Measurements from ENCODE around the gene CCL19.

CCL19 gene

DNA sequence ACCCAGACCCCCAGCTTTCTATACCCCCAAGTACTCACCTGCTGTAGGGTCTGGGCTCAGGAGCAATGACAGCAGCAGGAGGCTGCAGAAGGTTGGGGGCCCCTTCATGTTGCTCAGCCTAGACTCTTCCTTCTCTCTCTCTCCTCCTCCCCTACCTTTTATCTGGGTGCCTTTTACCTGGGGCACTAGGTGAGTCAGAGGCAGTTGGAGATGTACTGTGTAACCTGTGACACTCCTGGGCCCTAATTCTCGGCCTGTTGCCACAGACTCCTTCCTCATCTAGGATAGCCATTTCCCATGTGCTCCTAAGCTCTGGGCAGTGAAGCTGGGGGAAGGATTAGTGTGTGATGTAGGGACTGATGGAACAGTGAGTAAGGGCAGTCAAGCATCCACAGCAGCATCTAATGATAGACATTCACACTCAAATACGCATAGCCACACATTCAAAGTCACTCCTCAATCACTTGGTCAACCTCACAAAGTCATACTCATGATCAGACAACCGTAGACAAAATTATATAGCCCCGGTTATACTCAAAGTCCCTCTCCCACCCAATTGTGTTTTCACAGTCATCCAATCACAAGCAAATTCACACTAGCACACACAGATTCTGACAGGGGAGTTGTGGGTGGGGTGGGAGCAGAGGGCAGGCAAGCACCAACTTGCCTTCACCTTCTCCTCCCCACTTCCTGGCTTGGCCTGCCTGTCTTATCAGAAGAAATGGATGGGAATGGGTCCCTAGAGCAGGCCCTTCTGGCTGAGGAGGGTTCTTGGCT lies 28.4 kb downstream of the CCL19 start, which contains the start of gene CCL27:
TSS of gene CCL27 (minus strand) at position 132 of the 777 bp plus-strand sequence. CDS start at position 108, 24 bp downstream.
- Mint-ChIP-seq H3K27ac (peak within 1 kb of the TSS; percentile 85), H3K36me3 (ENCODE audit: low read depth) (peaks cover 28% of the 10 kb centered on the region), H3K27me3 (ENCODE audit: low read depth) (no peaks in the 10 kb centered on the region), H3K9me3 (no peaks in the 10 kb centered on the region), H3K4me1 (ENCODE audit: low read depth) (peaks cover 42% of the 10 kb centered on the region), H3K4me3 (peak within 1 kb of the TSS; percentile 68)
- DNase-seq (ENCODE audit: low spot score), result no peak

- DNase-seq (ENCODE audit: low spot score), result no peak
- no peaks in the 10 kb centered on the region for H3K27me3 Mint-ChIP-seq (ENCODE audit: low read depth)
- no peaks in the 10 kb centered on the region for H3K9me3 Mint-ChIP-seq
- H3K4me3 Mint-ChIP-seq, result no peak overlapping the region
- peaks cover 25% of the 10 kb centered on the region for H3K36me3 Mint-ChIP-seq (ENCODE audit: low read depth)
- H3K4me1 Mint-ChIP-seq (ENCODE audit: low read depth), result peaks cover 32% of the 10 kb centered on the region
- H3K27ac Mint-ChIP-seq, result no peak overlapping the region
Measured at GRCh38 chr9:34659592-34660253, 31.4 kb downstream of the CCL19 start.

- no peak overlapping the region for H3K4me3 Mint-ChIP-seq
- peaks cover 19% of the 10 kb centered on the region for H3K4me1 Mint-ChIP-seq (ENCODE audit: low read depth)
- no peaks in the 10 kb centered on the region for H3K27me3 Mint-ChIP-seq (ENCODE audit: low read depth)
- no peak for DNase-seq (ENCODE audit: low spot score)
- H3K27ac Mint-ChIP-seq, result no peak overlapping the region
- no peaks in the 10 kb centered on the region for H3K9me3 Mint-ChIP-seq
- H3K36me3 Mint-ChIP-seq (ENCODE audit: low read depth), result peaks cover 25% of the 10 kb centered on the region
Measured at GRCh38 chr9:34658461-34658860, 32.6 kb downstream of the CCL19 start.

DNA sequence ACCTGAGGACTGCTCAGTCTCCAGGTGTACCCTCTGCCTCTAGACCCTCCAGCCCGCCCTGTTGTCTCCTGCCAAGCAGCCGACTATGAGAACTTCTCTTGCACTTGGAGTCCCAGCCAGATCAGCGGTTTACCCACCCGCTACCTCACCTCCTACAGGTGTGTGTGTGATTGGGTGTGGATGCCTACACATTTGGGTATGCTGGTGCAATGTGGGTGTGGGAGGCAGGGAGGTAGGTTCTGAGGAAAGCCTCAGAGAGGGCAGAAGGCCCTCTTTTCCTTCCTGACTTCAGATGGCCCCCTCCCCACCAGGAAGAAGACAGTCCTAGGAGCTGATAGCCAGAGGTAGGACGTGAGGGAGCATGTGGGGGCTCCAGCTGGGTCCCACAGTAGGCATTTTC lies 34.1 kb downstream of the CCL19 start:
- Mint-ChIP-seq H3K9me3 (no peaks in the 10 kb centered on the region), H3K36me3 (ENCODE audit: low read depth) (peaks cover 14% of the 10 kb centered on the region), H3K4me1 (ENCODE audit: low read depth) (peaks cover 15% of the 10 kb centered on the region), H3K27ac (no peak overlapping the region), H3K27me3 (ENCODE audit: low read depth) (no peaks in the 10 kb centered on the region), H3K4me3 (no peak overlapping the region)
- no peak for DNase-seq (ENCODE audit: low spot score)

DNA sequence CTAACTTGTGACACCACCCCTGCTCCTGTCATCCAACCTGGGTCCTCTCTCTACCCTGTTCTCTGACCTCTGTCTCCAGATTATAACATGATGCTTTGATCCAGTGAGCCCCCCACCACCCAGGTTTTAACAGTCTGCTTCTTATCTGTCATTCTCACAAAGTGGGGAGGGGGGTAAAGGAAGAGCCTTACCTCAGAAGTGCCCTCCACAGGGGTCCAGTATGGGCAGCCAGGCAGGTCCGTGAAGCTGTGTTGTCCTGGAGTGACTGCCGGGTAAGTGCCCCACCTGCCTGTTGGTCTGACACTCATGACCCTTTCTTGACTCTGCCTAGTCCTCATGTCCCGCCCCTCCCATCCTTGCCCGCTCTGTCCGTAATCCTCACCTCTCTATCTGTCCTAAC lies 35.7 kb downstream of the CCL19 start:
- Mint-ChIP-seq H3K27me3 (ENCODE audit: low read depth) (no peaks in the 10 kb centered on the region), H3K36me3 (ENCODE audit: low read depth) (peaks cover 7% of the 10 kb centered on the region), H3K4me1 (ENCODE audit: low read depth) (peaks cover 11% of the 10 kb centered on the region), H3K9me3 (no peaks in the 10 kb centered on the region), H3K4me3 (no peak overlapping the region), H3K27ac (peak overlapping the region; percentile 2)
- DNase-seq (ENCODE audit: low spot score), result no peak

- H3K4me3 Mint-ChIP-seq, result no peak overlapping the region
- no peaks in the 10 kb centered on the region for H3K9me3 Mint-ChIP-seq
- H3K36me3 Mint-ChIP-seq (ENCODE audit: low read depth), result peaks cover 15% of the 10 kb centered on the region
- no peaks in the 10 kb centered on the region for H3K27me3 Mint-ChIP-seq (ENCODE audit: low read depth)
- H3K4me1 Mint-ChIP-seq (ENCODE audit: low read depth), result peaks cover 11% of the 10 kb centered on the region
- H3K27ac Mint-ChIP-seq, result no peak overlapping the region
- no peak for DNase-seq (ENCODE audit: low spot score)
Measured at GRCh38 chr9:34654323-34655051, 36.6 kb downstream of the CCL19 start.

DNA sequence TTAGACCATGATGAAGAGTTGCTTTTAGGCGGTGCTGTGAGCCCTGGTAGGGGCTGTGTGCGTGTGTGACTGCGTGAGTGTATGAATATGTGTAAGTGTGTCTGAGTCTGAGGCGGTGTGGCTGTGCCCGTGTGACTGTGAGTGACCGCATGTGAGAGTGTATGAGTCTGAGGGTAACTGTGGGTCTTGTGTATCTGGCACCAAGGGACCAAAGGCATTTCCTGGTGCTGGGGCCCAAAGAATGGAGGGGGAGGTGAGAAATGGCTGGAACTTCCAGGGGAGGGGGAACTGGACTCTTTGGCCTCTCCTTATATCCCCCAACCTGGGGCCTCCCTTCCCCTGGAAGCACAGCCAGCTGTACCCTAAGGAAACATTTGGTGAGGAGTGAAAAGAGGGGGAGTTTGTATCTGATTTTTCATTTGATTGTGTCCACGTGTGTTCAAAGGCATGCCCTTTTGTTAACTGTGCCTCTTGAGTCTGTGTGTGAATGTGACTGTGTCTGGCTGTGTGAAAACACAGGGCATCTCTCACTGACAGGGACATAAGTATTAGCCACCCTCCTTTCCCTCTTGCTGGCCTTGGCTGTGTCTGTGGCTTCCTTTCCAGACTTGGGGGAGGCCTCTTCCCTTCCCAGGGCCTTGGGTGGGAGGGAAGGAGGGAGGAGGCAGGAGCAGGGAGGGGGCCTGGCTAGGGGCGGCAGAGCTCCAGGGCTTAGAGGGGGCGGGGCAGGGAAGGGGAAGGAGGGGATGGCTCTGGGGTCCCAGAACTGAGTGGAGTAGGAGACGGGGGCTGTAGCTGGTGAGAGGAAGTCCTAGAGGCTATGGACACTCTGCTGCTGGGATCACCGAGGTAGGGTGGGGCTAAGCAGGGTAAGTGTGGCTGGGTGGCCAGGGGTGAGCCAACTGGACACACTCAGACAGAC lies 37.7 kb downstream of the CCL19 start:
- no peaks in the 10 kb centered on the region for H3K9me3 Mint-ChIP-seq
- peaks cover 18% of the 10 kb centered on the region for H3K4me1 Mint-ChIP-seq (ENCODE audit: low read depth)
- no peaks in the 10 kb centered on the region for H3K27me3 Mint-ChIP-seq (ENCODE audit: low read depth)
- DNase-seq (ENCODE audit: low spot score), result no peak
- H3K36me3 Mint-ChIP-seq (ENCODE audit: low read depth), result peaks cover 24% of the 10 kb centered on the region
- no peak overlapping the region for H3K27ac Mint-ChIP-seq
- no peak overlapping the region for H3K4me3 Mint-ChIP-seq

- H3K27me3 Mint-ChIP-seq (ENCODE audit: low read depth), result no peaks in the 10 kb centered on the region
- DNase-seq (ENCODE audit: low spot score), result no peak
Measured at GRCh38 chr9:34652602-34653000, 38.5 kb downstream of the CCL19 start.

GRCh38 chr9:34651876-34652601 lies 39.0 kb downstream of the CCL19 start, which contains the start of gene IL11RA:
TSS of gene IL11RA (plus strand) at chr9:34652185. CDS start at chr9:34655218, 3,033 bp downstream.
- Mint-ChIP-seq H3K36me3 (ENCODE audit: low read depth) (peaks cover 37% of the 10 kb centered on the region), H3K9me3 (no peaks in the 10 kb centered on the region), H3K4me3 (peak within 1 kb of the TSS; percentile 3), H3K27ac (peak within 1 kb of the TSS; percentile 62), H3K4me1 (ENCODE audit: low read depth) (peaks cover 29% of the 10 kb centered on the region), H3K27me3 (ENCODE audit: low read depth) (no peaks in the 10 kb centered on the region)
- DNase-seq (ENCODE audit: low spot score), result peak; percentile 56

More at GRCh38 chr9:34652602-34653000, 38.5 kb downstream of the CCL19 start:
- H3K27ac Mint-ChIP-seq, result peak overlapping the region; percentile 62
- H3K4me1 Mint-ChIP-seq (ENCODE audit: low read depth), result peaks cover 26% of the 10 kb centered on the region
- H3K36me3 Mint-ChIP-seq (ENCODE audit: low read depth), result peaks cover 32% of the 10 kb centered on the region
- no peak overlapping the region for H3K4me3 Mint-ChIP-seq
- H3K9me3 Mint-ChIP-seq, result no peaks in the 10 kb centered on the region

GRCh38 chr9:34651321-34651720 lies 39.8 kb downstream of the CCL19 start:
- peaks cover 39% of the 10 kb centered on the region for H3K36me3 Mint-ChIP-seq (ENCODE audit: low read depth)
- H3K4me3 Mint-ChIP-seq, result no peak overlapping the region
- no peaks in the 10 kb centered on the region for H3K9me3 Mint-ChIP-seq
- peaks cover 31% of the 10 kb centered on the region for H3K4me1 Mint-ChIP-seq (ENCODE audit: low read depth)
- H3K27ac Mint-ChIP-seq, result no peak overlapping the region
- H3K27me3 Mint-ChIP-seq (ENCODE audit: low read depth), result no peaks in the 10 kb centered on the region
- DNase-seq (ENCODE audit: low spot score), result no peak

DNA sequence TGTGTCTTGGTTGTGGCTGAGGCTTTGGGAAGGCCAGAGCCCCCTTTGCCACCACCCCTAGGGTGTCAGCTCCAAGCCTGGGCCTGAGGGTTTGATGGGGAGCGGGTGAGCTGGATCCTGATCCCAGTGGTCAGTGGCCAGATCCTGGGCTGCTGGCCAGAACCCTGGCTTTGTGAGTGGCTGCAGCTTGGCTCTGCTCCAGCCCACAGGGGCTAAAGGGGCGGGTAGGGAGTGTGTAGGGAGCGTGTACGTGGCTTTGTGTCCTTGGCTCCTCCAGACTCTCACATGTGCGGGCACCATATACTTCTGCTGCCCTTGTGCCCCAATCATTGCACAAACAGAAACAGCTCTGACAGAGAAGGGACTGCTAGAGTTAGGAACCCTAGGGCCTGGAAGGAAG lies 40.3 kb downstream of the CCL19 start:
- Mint-ChIP-seq H3K4me3 (no peak overlapping the region), H3K27me3 (ENCODE audit: low read depth) (no peaks in the 10 kb centered on the region), H3K4me1 (ENCODE audit: low read depth) (peaks cover 34% of the 10 kb centered on the region), H3K36me3 (ENCODE audit: low read depth) (peaks cover 38% of the 10 kb centered on the region), H3K27ac (no peak overlapping the region), H3K9me3 (no peaks in the 10 kb centered on the region)
- no peak for DNase-seq (ENCODE audit: low spot score)

DNA sequence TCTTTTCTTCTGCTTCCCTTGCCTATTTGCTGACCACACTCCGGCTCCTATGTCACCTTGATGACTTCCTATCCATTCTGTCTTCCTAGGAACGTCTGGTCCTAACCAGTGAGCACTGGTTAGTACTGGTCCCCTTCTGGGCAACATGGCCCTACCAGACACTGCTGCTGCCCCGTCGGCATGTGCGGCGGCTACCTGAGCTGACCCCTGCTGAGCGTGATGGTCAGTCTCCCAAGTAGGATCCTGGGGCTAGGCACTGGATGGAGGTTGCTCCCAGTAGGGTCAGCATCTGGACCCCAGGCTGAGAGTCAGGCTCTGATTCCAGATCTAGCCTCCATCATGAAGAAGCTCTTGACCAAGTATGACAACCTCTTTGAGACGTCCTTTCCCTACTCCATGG lies 42.4 kb downstream of the CCL19 start:
- peak overlapping the region; percentile 94 for H3K4me3 Mint-ChIP-seq
- peaks cover 38% of the 10 kb centered on the region for H3K36me3 Mint-ChIP-seq (ENCODE audit: low read depth)
- no peak overlapping the region for H3K27ac Mint-ChIP-seq
- DNase-seq (ENCODE audit: low spot score), result no peak
- no peaks in the 10 kb centered on the region for H3K27me3 Mint-ChIP-seq (ENCODE audit: low read depth)
- H3K9me3 Mint-ChIP-seq, result no peaks in the 10 kb centered on the region
- peaks cover 34% of the 10 kb centered on the region for H3K4me1 Mint-ChIP-seq (ENCODE audit: low read depth)

- H3K36me3 Mint-ChIP-seq (ENCODE audit: low read depth), result peaks cover 38% of the 10 kb centered on the region
- H3K27me3 Mint-ChIP-seq (ENCODE audit: low read depth), result no peaks in the 10 kb centered on the region
- peaks cover 28% of the 10 kb centered on the region for H3K4me1 Mint-ChIP-seq (ENCODE audit: low read depth)
- H3K9me3 Mint-ChIP-seq, result no peaks in the 10 kb centered on the region
- peak overlapping the region; percentile 94 for H3K4me3 Mint-ChIP-seq
- H3K27ac Mint-ChIP-seq, result peak overlapping the region; percentile 83
- DNase-seq (ENCODE audit: low spot score), result no peak
Measured at GRCh38 chr9:34647651-34648050, 43.4 kb downstream of the CCL19 start.

Data from T-helper 2 cell treated with Interferon-gamma antibody and Interleukin-4, amounts not matched to agents 5 μg/mL and 100 μg/mL, for 36 hours (primary cell).